HG03439 (cell line): ENCODE results near the gene TMPRSS2.
A peak's percentile ranks its signal among the peaks of the same experiment; 100 is the strongest.

Experiments used
- ATAC-seq: cut with Tn5 transposase; IDR thresholded peaks from one replicate; pipeline ENCODE4 v1.9.1; 2021; ENCODE audit warnings: mild to moderate bottlenecking, moderate library complexity; ENCODE audit not compliant: unreplicated experiment

The TMPRSS2 gene

DNA sequence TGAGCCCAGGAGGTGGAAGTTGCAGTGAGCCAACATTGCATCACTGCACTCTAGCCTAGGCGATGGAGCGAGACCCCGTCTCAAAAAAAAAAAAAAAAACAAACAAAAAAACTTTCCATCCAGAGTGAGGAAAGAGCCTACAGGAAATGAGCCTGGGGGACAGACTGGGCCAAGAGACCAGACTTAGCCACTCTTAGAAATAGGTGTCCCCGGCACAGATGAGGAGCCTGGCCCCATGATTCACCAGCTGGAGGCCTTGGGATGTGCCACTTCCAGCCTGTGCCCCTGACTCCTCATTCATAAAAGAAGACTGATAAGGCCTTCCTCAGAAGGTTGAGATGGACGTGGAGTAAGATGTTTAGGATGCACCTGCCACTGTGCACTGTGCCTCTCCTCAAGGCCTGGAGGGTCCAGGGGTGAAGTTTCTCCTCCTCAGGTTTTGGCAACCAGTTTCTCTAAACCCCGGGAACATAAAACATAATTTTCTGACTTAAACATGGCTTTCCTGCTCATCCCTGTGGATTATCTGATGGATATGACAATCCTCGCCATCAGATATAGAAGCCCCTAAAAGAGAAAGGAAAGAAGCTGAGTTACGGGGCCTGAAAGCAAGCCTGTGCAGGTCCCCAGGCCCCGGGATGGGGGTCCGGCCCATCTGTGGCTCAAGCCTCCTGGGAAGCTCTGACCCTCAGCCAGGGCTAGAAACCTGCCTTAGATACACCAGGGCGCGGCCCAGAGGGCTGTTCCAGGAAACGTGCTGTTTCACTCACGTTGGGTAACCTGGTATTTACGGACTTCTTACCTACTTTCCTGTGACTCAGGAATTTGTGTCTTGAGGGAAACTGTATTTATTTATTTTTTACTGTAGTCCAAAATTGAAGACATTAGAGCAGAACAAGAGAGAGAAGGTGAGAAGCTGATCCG, 55.9 kb downstream of the TMPRSS2 start:
- ATAC-seq = no peak

DNA sequence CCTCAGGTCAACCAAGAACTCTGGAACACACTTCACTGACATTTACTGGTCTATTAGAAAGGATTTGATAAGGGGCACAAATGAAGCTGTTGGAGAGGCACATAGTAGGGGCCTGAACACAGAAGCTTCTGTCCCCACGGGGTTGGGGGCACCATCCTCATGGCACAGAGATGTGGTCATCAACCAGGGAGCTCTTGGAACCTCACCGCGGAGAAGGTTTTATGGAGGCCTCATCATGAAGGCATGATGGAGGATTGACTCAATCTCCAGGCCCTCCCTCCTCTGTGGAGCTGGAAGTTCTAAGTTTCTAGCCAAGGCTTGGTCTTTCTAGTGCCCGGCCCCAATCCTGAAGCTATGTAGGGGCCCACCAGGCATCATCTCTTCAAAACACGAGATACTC, 58.3 kb downstream of the TMPRSS2 start:
- ATAC-seq = no peak

GRCh38 chr21:41447356-41447755, 60.6 kb downstream of the TMPRSS2 start:
- ATAC-seq = no peak

- ATAC-seq = no peak
Measured at GRCh38 chr21:41446586-41446985, 61.4 kb downstream of the TMPRSS2 start.

- ATAC-seq = no peak
Measured at GRCh38 chr21:41445465-41445862, 62.5 kb downstream of the TMPRSS2 start.

GRCh38 chr21:41444703-41445464, 63.1 kb downstream of the TMPRSS2 start:
- ATAC-seq = no peak

DNA sequence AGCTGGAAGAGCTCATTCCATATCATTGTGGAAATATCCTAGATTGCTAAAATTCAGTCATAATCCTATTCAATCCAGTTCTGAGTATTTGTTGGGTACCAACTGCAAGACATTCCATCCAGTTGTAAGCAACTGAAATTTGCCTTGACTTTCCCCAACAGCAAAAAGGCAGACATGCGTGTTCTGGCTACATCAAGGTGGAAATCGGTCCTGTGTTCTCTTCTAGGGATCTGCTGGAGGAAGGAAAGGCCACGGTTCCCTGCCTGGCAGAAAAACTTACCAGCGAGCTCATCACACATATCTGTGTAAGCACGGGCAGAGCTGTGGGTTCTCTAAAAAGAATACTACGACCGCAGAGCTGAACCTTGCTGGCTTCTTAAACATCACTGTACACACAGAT, 64.4 kb downstream of the TMPRSS2 start:
- no peak for ATAC-seq

DNA sequence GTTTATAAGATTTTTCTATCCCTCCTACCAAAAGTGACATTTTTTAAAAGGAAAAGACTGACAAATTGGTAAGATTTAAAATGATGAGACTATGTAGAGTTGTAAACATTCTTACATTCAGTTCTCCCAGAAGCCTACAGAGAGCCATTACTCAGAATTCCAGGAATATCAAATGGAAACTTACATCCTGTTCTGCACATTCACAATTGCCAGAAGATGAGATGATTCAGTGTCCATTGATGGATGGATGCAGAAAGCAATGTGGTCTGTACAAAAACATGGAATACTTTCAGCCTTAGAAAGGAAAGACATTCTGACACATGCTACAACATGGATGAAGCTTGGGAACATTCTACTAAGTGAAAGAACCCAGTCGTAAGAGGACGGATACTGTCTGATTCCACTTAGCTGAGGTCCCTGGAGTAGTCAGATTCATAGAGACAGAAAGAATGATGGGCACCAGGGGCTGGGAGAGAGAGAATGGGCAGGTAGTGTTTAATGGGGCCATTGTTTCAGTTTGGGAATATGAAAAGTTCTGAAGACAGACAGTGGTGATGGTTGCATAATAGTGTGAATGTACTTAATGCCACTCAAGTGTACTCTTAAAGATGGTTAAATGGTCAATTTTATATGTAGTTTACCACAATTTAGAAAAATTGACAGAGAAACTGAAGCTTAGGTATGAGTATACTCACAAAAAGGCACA, 65.3 kb downstream of the TMPRSS2 start:
- ATAC-seq = no peak

GRCh38 chr21:41441546-41441945, 66.4 kb downstream of the TMPRSS2 start:
- no peak for ATAC-seq

DNA sequence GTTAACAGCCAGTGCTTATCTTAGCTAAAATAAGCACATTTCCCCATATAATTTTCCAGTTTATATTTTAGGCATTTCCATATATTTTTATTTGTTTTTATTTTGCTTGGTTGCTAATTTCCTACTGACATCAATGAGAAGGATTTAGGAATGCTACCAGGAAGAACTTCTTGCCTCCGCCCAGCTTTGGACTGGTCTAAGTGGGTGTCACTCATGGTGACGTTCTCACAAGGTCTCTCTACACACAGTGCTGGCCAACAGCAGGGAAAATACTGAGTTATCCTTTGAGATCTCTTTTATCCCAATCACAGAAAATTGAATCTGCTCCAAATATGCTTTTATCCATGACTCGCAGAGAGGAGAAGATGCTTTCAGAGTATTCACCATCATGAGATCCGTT, 68.7 kb downstream of the TMPRSS2 start:
- ATAC-seq = no peak

- ATAC-seq = no peak
Measured at GRCh38 chr21:41438425-41439113, 69.4 kb downstream of the TMPRSS2 start.

- no peak for ATAC-seq
Measured at GRCh38 chr21:41437729-41438128, 70.2 kb downstream of the TMPRSS2 start.

DNA sequence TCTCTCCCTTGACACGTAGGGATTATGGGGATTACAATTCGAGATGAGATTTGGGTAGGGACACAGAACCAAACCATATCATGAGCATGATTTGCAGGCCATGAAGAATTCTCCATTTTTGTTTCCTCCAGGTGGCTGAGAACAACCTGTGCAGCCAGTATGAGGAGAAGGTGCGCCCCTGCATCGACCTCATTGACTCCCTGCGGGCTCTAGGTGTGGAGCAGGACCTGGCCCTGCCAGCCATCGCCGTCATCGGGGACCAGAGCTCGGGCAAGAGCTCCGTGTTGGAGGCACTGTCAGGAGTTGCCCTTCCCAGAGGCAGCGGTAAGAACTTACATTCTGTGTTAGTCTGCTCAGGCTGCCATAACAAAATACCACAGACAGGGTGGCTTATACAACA, 72.3 kb downstream of the TMPRSS2 start:
- ATAC-seq = no peak

GRCh38 chr21:41433566-41433965, 74.4 kb downstream of the TMPRSS2 start:
- ATAC-seq = no peak

GRCh38 chr21:41432562-41433460, 75.1 kb downstream of the TMPRSS2 start:
- no peak for ATAC-seq

- peak; percentile 63 for ATAC-seq
Measured at GRCh38 chr21:41431788-41432548, 76.0 kb downstream of the TMPRSS2 start.

GRCh38 chr21:41429925-41430491, 78.0 kb downstream of the TMPRSS2 start:
- no peak for ATAC-seq

- ATAC-seq = no peak
Measured at GRCh38 chr21:41429305-41429704, 78.7 kb downstream of the TMPRSS2 start.

- no peak for ATAC-seq
Measured at GRCh38 chr21:41428847-41429246, 79.1 kb downstream of the TMPRSS2 start.
